ENCODE measurements around the gene WASF2. TPM values are rescaled to one million over a fixed set of nuclear protein-coding genes. Genes with fewer than 3 reads are reported as not detected.

Gene WASF2
- polyA plus RNA-seq, 1 donor from 2014 or later, result 2.5 TPM

GRCh38 chr1:27483659-27484058 is 6.3 kb downstream of the WASF2 start:
- no peak overlapping the region for H3K4me3 ChIP-seq (ENCODE audit: low read length)
- no peaks in the 10 kb centered on the region for H3K9me3 ChIP-seq (ENCODE audit: low read length)
- no peaks in the 10 kb centered on the region for H3K36me3 ChIP-seq (ENCODE audit: insufficient read depth, low read length)
- no peaks in the 10 kb centered on the region for H3K27me3 ChIP-seq (ENCODE audit: insufficient read depth, low read depth, low read length)
- peaks cover 35% of the 10 kb centered on the region for H3K79me2 ChIP-seq (replicated peaks; ENCODE audit: insufficient read depth, low read length)
- H3F3A ChIP-seq (ENCODE audit: insufficient read depth, low read length, poor library complexity, severe bottlenecking), result peaks cover 4% of the 10 kb centered on the region
- H3K4me2 ChIP-seq (ENCODE audit: low read length), result no peak overlapping the region
- no peaks in the 10 kb centered on the region for H4K20me1 ChIP-seq (ENCODE audit: insufficient read depth)
- no peak for TF ChIP-seq TAF1 (IDR thresholded peaks at IDR 0.05; ENCODE audit: low read depth)
- no peak for TF ChIP-seq EP300 (conservative IDR thresholded peaks at IDR 0.05; ENCODE audit: poor library complexity, severe bottlenecking)
- TF ChIP-seq POLR2AphosphoS5 (IDR thresholded peaks at IDR 0.05), result no peak
- no peak for TF ChIP-seq RAD21 (conservative IDR thresholded peaks at IDR 0.05)
- no peak for TF ChIP-seq CTCF (IDR thresholded peaks at IDR 0.05; ENCODE audit: poor library complexity, severe bottlenecking)
- no peak for TF ChIP-seq REST (IDR thresholded peaks at IDR 0.05; ENCODE audit: borderline replicate concordance)
- no peak for TF ChIP-seq SMC3 (conservative IDR thresholded peaks at IDR 0.05; ENCODE audit: poor library complexity)
- TF ChIP-seq EZH2 (IDR thresholded peaks at IDR 0.05; ENCODE audit: borderline replicate concordance, insufficient read depth, low read length, poor library complexity, severe bottlenecking), result no peak
- TF ChIP-seq MXI1 (conservative IDR thresholded peaks at IDR 0.05; ENCODE audit: poor library complexity, severe bottlenecking), result no peak
- H3K9ac ChIP-seq (ENCODE audit: low read length), result no peak overlapping the region
- no peaks in the 10 kb centered on the region for H3K9me2 ChIP-seq (ENCODE audit: insufficient read depth, low read length)
- no peak overlapping the region for H2AFZ ChIP-seq (ENCODE audit: low read depth, low read length)
- H3K27ac ChIP-seq (ENCODE audit: low read length), result no peak overlapping the region

GRCh38 chr1:27481994-27482620 is 7.9 kb downstream of the WASF2 start:
- Histone ChIP-seq H2AFZ (ENCODE audit: low read depth, low read length) (no peak overlapping the region), H3K4me2 (ENCODE audit: low read length) (no peak overlapping the region), H3K79me2 (replicated peaks; ENCODE audit: insufficient read depth, low read length) (peaks cover 33% of the 10 kb centered on the region), H3K9me3 (ENCODE audit: low read length) (no peaks in the 10 kb centered on the region), H3K4me3 (ENCODE audit: low read length) (no peak overlapping the region), H3K27ac (ENCODE audit: low read length) (no peak overlapping the region), H4K20me1 (ENCODE audit: insufficient read depth) (no peaks in the 10 kb centered on the region), H3F3A (ENCODE audit: insufficient read depth, low read length, poor library complexity, severe bottlenecking) (no peaks in the 10 kb centered on the region), H3K36me3 (ENCODE audit: insufficient read depth, low read length) (no peaks in the 10 kb centered on the region), H3K27me3 (ENCODE audit: insufficient read depth, low read depth, low read length) (no peaks in the 10 kb centered on the region), H3K9ac (ENCODE audit: low read length) (no peak overlapping the region), H3K9me2 (ENCODE audit: insufficient read depth, low read length) (no peaks in the 10 kb centered on the region)
- TF ChIP-seq POLR2AphosphoS5 (IDR thresholded peaks at IDR 0.05) (no peak), CTCF (IDR thresholded peaks at IDR 0.05; ENCODE audit: poor library complexity, severe bottlenecking) (no peak), SMC3 (conservative IDR thresholded peaks at IDR 0.05; ENCODE audit: poor library complexity) (no peak), TAF1 (IDR thresholded peaks at IDR 0.05; ENCODE audit: low read depth) (no peak), EP300 (conservative IDR thresholded peaks at IDR 0.05; ENCODE audit: poor library complexity, severe bottlenecking) (no peak), MXI1 (conservative IDR thresholded peaks at IDR 0.05; ENCODE audit: poor library complexity, severe bottlenecking) (no peak)
